Activated CD4-positive, alpha-beta T cell treated with anti-CD3 and anti-CD28 coated beads, Interleukin-2, amount 10 ng/mL, durations not matched to agents 24 days and 14 days (primary cell): ENCODE measurements around the gene PPM1E. TPM values are rescaled to one million over a fixed set of nuclear protein-coding genes. Genes with fewer than 3 reads are reported as not detected.

Experiments
- DNase-seq: peaks from one replicate; pipeline ENCODE4 v3.0.0; 2022
- H3K27ac Mint-ChIP-seq: one replicate; pipeline ENCODE4 v1.8.0; 2022; ENCODE audit warnings: mild to moderate bottlenecking, mixed read lengths
- H3K27me3 Mint-ChIP-seq: one replicate; pipeline ENCODE4 v1.8.0; 2022; ENCODE audit warnings: mixed read lengths
- H3K36me3 Mint-ChIP-seq: one replicate; pipeline ENCODE4 v1.8.0; 2022; ENCODE audit warnings: low read depth, mild to moderate bottlenecking, mixed read lengths
- H3K4me1 Mint-ChIP-seq: one replicate; pipeline ENCODE4 v1.8.0; 2021; ENCODE audit warnings: mixed read lengths
- H3K4me3 Mint-ChIP-seq: one replicate; pipeline ENCODE4 v1.8.0; 2022; ENCODE audit warnings: mild to moderate bottlenecking, moderate library complexity, mixed read lengths
- H3K9me3 Mint-ChIP-seq: one replicate; pipeline ENCODE4 v1.8.0; 2021; ENCODE audit warnings: mixed read lengths
- intact Hi-C: fragments of 100-400 bp; cut with micrococcal nuclease; formaldehyde crosslinking; loops from one replicate; pipeline ENCODE4 v1.15.1; 2023
- total RNA-seq: library from RNA; stranded (reverse); gene quantifications from 2 replicates; pipeline ENCODE4 v1.2.3, GENCODE V29; 2022

The PPM1E gene
- total RNA-seq, 1 donor from 2014 or later: 0.05 TPM

DNA sequence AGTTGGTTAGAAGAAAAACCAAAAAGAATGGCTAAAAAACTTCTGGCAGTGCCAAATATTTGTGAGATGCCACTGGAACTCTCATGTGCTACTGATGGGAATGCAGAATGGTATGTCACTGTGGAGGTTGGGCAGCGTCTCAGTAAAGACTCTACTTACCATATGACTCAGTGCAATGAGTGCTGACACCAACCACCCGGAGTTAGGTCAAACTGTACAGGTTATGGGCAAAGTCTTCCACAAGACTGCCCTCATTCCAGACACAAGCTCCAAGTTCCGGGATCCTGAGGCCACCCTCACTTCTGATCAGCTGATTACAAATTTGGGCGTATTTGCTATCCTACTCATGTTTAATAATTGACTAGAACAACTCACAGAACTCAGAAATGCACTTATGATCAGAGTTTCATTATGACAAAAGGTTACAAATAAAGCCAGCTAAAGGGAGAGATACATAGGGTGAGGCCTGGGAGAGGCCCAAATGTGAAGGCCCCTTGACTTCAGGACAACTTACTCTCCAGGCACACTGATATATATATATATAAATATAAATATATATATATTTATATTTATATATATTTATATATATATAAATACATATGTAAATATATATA is 236.2 kb downstream of the PPM1E start:
- Mint-ChIP-seq H3K4me1 (peaks cover 8% of the 10 kb centered on the region), H3K27me3 (no peaks in the 10 kb centered on the region), H3K9me3 (no peaks in the 10 kb centered on the region), H3K27ac (peak overlapping the region; percentile 46), H3K4me3 (no peak overlapping the region), H3K36me3 (peaks cover 18% of the 10 kb centered on the region)
- intact Hi-C loops: no loop called here
- no peak for DNase-seq

DNA sequence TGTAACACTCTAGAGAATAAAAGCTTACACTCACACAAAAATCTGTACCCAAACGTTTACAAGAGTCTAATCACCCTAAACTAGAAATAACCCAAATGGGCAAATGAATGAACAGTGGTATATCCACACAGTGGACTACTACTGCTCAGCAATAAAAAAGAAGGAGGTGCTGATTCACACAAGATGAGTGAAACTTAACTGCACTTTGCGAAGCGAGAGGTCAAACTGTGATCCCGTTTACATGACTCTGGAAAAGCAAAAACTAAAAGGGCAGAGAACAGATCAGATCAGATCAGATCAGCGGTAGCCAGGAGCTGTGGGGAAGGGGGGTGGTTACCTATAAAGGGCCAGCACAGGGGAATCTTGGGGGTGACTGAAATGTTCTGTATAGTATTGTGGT is 237.7 kb downstream of the PPM1E start:
- H3K4me3 Mint-ChIP-seq: no peak overlapping the region
- no peak overlapping the region for H3K27ac Mint-ChIP-seq
- no peaks in the 10 kb centered on the region for H3K9me3 Mint-ChIP-seq
- intact Hi-C loops: no loop called here
- no peak for DNase-seq
- H3K36me3 Mint-ChIP-seq: peaks cover 26% of the 10 kb centered on the region
- peaks cover 8% of the 10 kb centered on the region for H3K4me1 Mint-ChIP-seq
- H3K27me3 Mint-ChIP-seq: no peaks in the 10 kb centered on the region

DNA sequence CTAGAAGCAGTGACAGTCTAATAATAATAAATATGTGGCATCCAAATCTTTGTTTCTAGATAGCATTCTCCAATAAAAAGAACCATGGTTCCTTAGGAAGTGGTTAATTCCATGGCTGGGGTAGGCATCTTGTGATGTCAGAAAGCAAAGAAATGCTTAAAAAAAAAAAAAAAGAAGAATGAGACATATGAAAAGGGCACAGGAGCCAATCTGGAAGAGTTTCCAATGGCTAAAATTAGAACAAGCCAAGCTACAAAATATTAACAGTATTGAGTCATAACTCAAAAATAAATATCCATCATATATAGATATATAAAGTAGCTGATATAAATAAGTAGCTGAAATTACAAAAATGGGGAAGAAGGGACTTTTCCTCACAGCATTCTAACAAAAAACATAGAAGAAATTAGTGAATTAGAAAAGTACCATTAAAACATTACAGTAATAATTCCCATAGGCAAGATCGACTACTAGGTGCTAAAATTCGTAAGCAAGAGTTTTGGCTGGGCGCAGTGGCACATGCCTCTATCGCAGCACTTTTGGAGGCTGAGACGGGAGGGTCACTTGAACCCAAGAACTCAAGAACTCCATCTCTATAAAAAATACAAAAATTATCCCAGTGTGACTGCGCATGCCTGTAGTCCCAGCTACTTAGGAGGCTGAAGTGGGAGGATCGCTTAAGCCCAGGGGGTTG is 239.7 kb downstream of the PPM1E start:
- Mint-ChIP-seq H3K4me3 (no peak overlapping the region), H3K9me3 (no peaks in the 10 kb centered on the region), H3K4me1 (peaks cover 8% of the 10 kb centered on the region), H3K36me3 (peaks cover 35% of the 10 kb centered on the region), H3K27me3 (no peaks in the 10 kb centered on the region), H3K27ac (no peak overlapping the region)
- DNase-seq: no peak
- intact Hi-C loops: no loop called here

DNA sequence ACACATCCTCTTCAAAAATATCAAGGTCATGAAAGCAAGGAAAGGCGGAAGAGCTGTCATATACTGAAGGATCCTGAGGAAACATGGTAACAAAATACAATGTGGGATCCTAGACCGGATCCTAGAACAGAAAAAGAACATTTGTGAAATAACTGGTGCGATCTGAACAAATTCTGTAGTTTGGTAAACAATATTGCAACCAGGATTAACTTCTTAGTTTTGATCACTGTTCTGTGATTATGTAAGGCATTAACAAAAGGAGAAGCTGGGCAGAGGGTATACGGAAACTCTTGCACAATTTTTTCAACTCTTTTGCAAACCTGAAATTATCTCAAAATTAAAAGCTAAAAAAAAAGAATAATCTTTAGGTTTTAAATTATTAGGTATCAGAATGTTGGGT is 241.3 kb downstream of the PPM1E start:
- Mint-ChIP-seq H3K27ac (no peak overlapping the region), H3K4me3 (no peak overlapping the region), H3K27me3 (no peaks in the 10 kb centered on the region), H3K36me3 (peaks cover 34% of the 10 kb centered on the region), H3K9me3 (no peaks in the 10 kb centered on the region), H3K4me1 (peaks cover 14% of the 10 kb centered on the region)
- DNase-seq: no peak
- intact Hi-C loops: no loop called here

DNA sequence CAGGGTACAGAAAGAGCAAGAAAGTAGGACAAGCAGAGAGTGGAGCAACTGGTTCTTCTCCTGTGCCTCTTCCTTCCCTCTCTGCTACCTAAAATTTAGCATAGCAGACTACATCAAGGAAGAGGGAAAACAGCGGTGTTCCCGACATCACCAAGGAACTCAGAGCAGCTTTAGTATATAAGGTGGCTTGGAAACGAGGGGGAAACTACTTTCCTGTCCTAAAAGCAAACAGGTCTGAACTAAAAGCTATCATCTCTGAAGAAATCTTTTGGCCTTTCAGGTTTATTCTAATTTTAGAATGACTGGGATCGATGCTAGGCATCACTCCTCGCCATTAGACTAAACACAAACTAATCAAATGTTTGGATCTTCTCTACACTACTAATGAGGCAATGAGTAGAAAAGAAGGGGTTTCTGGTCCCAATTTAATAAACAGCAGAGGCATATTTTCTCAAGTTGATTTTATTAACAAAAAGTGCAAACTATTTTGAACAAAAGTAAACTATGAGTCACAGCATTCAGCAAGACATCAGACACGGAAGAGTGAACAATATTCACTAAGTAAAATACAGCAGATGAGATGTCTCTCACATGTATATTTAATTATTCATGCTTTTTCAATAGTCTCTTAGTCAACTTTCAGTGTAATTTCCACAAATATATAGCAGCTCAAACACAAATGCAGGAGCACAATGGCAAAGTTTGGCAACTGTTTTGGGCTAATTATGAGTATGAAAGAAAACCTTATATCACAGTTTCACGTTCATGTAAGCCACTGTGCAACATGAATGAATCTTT is 242.3 kb downstream of the PPM1E start:
- no peak for DNase-seq
- Mint-ChIP-seq H3K27ac (no peak overlapping the region), H3K27me3 (no peaks in the 10 kb centered on the region), H3K4me3 (no peak overlapping the region), H3K36me3 (peaks cover 32% of the 10 kb centered on the region), H3K9me3 (no peaks in the 10 kb centered on the region), H3K4me1 (peaks cover 12% of the 10 kb centered on the region)
- intact Hi-C loops: no loop called here

DNA sequence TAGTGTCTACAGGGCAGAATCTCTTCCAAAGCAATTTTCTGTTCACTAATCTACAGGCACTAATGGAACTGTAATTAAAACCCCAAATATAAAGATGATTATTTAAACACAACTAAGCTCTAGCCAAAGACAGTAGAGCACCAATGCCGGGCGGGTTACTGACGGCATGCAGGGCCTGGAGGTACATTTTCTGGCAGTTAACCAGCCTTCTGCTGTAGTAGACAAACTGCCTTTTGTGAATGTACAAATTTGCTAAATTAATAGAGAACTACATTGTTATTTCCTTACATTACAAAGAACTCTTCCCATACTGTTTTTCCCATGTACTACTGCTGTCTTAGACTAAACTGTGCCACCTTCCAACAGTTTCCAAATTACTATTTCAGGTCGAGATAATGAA is 243.2 kb downstream of the PPM1E start:
- no peak overlapping the region for H3K4me3 Mint-ChIP-seq
- no peaks in the 10 kb centered on the region for H3K9me3 Mint-ChIP-seq
- no peak for DNase-seq
- H3K27me3 Mint-ChIP-seq: no peaks in the 10 kb centered on the region
- intact Hi-C loops: no loop called here
- peaks cover 10% of the 10 kb centered on the region for H3K4me1 Mint-ChIP-seq
- peaks cover 27% of the 10 kb centered on the region for H3K36me3 Mint-ChIP-seq
- H3K27ac Mint-ChIP-seq: no peak overlapping the region

DNA sequence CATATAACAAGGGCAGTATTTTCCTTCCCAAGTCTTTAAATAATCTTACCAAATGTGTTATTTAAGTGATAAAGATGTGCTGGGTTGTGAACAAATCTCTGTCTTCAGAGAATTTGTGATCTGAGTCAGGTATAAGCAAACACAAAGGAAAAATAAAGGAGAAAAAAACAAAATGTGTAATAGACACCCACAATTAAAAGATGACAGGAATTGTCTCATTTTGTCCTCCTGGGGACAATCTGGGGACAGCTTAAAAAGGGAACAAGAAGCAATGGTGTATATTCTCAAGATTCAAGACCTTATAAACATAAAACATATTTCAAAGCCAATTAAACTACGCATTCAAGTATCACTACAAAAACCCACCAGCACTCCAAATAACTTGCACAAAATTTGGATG is 243.8 kb downstream of the PPM1E start:
- no peak overlapping the region for H3K4me3 Mint-ChIP-seq
- H3K27ac Mint-ChIP-seq: no peak overlapping the region
- intact Hi-C loops: no loop called here
- no peaks in the 10 kb centered on the region for H3K9me3 Mint-ChIP-seq
- peaks cover 12% of the 10 kb centered on the region for H3K4me1 Mint-ChIP-seq
- no peak for DNase-seq
- H3K36me3 Mint-ChIP-seq: peaks cover 27% of the 10 kb centered on the region
- no peaks in the 10 kb centered on the region for H3K27me3 Mint-ChIP-seq

DNA sequence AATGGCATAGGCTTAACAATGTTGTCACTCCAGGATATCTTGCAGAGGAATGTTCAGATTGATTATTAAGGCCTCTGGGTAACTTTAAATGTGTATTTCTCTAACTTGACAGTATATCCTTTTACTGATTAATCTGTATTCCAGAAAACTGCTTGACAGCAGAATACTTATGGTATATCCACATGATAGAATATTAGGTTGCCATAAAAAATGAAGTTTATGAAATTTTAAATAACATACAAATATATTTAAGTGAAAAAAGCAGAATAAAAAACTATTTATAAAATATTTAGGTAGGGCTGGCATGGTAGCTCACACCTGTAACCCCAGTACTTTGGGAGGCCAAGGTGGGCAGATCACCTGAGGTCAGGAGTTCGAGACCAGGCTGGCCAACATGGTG is 244.4 kb downstream of the PPM1E start:
- Mint-ChIP-seq H3K9me3 (no peaks in the 10 kb centered on the region), H3K4me3 (peak overlapping the region; percentile 17), H3K27ac (peak overlapping the region; percentile 11), H3K27me3 (no peaks in the 10 kb centered on the region), H3K4me1 (peaks cover 15% of the 10 kb centered on the region), H3K36me3 (peaks cover 27% of the 10 kb centered on the region)
- intact Hi-C loops: loop anchor here (5.0 to 10.0 kb wide), 2 partner anchors 125 to 243 kb away; partner anchors contain the start of gene PPM1E
- no peak for DNase-seq

DNA sequence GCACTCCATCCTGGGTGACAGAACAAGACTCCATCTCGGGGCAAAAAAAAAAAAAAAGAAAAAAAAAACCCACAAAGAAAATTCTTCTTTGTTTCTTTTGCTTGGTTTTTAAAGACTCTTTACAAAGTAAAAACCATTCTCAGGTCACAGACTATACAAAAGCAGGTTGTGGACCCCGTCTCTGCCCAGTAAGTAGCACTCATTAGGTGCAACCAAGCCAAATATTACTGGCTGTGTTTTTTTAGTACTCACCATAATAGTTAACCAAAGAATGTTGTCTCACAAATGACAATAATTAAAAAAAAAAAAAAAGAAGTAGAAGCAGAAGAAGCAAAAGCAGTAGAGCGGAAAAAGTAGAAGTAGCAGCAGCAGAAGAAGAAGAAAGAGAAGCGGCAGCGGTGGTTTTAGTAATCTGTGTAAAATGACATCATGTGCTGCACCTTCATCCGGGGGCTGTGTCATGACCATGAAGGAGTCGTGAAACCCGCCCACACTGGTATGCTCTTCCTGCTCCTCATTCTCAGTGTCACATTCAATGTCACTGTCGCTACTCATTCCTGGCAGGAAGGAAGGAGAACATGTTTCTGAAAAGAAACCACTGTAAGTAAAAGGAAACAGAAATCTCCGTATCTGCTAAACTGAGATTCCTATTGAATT is 245.6 kb downstream of the PPM1E start:
- H3K27ac Mint-ChIP-seq: peak overlapping the region; percentile 84
- peaks cover 27% of the 10 kb centered on the region for H3K36me3 Mint-ChIP-seq
- intact Hi-C loops: loop anchor here (1.0 to 10.0 kb wide), 5 partner anchors 126 to 482 kb away; partner anchors contain the start of gene PPM1E
- peak overlapping the region; percentile 76 for H3K4me3 Mint-ChIP-seq
- H3K9me3 Mint-ChIP-seq: no peaks in the 10 kb centered on the region
- no peaks in the 10 kb centered on the region for H3K27me3 Mint-ChIP-seq
- DNase-seq: peak; percentile 92
- peaks cover 15% of the 10 kb centered on the region for H3K4me1 Mint-ChIP-seq

DNA sequence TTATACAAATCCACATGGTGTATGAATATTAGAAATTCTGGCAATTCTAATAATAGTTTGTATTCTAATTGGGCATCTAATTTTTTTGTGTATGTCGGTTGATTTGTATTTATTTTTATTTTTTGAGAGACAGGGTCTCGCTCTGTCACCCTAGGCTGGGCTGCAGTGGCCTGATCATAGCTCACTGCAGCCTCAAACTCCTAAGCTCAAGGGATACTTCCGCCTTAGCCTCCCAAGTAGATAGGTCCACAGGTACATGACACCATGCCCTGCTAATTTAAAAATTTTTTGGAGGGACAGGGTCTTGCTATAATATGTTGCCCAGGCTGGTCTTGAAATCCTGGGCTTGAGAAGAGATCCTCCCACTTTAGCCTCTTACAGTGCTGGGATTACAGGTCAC is 246.5 kb downstream of the PPM1E start:
- no peak overlapping the region for H3K27ac Mint-ChIP-seq
- DNase-seq: no peak
- H3K36me3 Mint-ChIP-seq: peaks cover 26% of the 10 kb centered on the region
- no peaks in the 10 kb centered on the region for H3K27me3 Mint-ChIP-seq
- intact Hi-C loops: loop anchor here (5.0 to 10.0 kb wide), 2 partner anchors 127 to 245 kb away; partner anchors contain the start of gene PPM1E
- no peak overlapping the region for H3K4me3 Mint-ChIP-seq
- H3K9me3 Mint-ChIP-seq: no peaks in the 10 kb centered on the region
- peaks cover 15% of the 10 kb centered on the region for H3K4me1 Mint-ChIP-seq

DNA sequence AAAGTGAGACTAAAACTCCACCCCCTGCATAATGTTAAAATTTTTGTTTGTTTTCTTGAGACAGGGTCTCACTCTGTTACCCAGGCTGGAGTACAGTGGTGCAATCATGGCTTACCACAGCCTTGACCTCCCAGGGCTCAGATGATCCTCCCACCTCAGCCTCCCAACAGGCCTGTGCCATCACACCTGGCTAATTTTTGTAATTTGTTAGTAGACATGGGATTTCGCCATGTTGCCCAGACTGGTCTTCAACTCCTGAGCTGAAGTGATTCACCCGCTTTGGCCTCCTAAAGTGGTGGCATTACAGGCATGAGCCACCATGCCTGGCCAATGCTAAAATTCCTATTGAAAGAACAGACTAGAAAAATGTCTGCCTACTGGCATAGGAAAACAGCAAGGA is 247.2 kb downstream of the PPM1E start:
- no peaks in the 10 kb centered on the region for H3K9me3 Mint-ChIP-seq
- peaks cover 22% of the 10 kb centered on the region for H3K36me3 Mint-ChIP-seq
- no peaks in the 10 kb centered on the region for H3K27me3 Mint-ChIP-seq
- no peak overlapping the region for H3K4me3 Mint-ChIP-seq
- H3K27ac Mint-ChIP-seq: peak overlapping the region; percentile 25
- no peak for DNase-seq
- intact Hi-C loops: loop anchor here (5.0 to 10.0 kb wide), 2 partner anchors 128 to 246 kb away; partner anchors contain the start of gene PPM1E
- peaks cover 15% of the 10 kb centered on the region for H3K4me1 Mint-ChIP-seq

DNA sequence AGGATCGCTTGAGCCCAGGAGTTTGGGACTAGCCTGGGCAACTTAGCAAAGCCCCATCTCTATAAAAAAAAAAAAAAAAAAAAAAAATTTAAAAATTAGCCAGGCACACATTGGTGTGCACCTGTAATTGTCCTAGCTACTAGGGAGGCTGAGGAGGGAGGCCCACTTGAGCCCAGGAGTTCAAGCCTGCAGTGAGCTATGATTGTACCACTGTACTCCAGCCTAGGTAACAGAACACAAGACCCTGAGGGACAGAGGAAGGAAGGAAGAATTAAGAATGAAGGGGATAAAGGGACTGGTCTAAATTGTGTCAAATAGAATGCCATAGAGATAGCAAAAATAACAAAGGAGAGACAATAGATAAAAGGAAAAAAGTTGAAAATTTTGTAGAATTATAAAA is 248.2 kb downstream of the PPM1E start:
- no peak for DNase-seq
- H3K27me3 Mint-ChIP-seq: no peaks in the 10 kb centered on the region
- intact Hi-C loops: loop anchor here (1.0 to 10.0 kb wide), 3 partner anchors 129 to 486 kb away; partner anchors contain the start of gene PPM1E
- peaks cover 12% of the 10 kb centered on the region for H3K36me3 Mint-ChIP-seq
- H3K27ac Mint-ChIP-seq: no peak overlapping the region
- H3K9me3 Mint-ChIP-seq: no peaks in the 10 kb centered on the region
- H3K4me3 Mint-ChIP-seq: no peak overlapping the region
- H3K4me1 Mint-ChIP-seq: peaks cover 15% of the 10 kb centered on the region

DNA sequence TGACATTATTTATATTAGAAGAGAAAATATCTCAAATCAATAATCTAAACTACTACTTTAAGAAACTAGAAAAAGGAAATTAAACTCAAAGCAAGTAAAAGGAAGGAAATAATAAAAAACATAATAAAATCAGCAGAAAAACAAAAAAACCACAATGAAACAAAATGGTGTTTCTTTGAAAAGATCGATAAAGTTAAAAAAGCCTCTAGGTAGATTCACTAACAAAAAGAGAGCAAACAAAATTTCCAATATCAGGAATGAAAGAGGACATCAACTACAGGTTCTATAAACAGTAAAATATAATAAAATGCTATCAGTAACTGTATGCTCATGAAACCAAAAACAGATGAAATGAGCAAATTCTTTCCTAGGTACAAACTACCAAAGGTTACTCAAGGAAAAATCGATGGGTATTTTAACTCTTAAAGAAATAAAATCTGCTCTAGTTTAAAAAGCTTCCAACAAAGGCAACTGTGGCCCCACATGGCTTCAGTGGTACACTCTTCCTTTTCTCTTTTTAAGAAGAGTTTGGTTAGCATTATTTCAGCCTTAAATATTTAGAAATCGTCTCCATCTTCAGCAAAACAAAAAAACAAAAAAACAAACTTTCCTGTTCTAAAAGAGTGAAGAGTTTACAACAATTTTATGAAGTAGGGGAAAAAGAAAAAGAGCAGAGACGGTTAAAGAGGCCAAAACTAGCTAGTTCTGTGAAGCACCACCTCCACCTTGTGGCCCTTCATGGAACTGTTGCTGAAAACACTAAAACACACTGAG is 248.9 kb downstream of the PPM1E start:
- intact Hi-C loops: loop anchor here (1.0 to 10.0 kb wide), 5 partner anchors 130 to 486 kb away; partner anchors contain the start of gene PPM1E
- Mint-ChIP-seq H3K9me3 (no peaks in the 10 kb centered on the region), H3K36me3 (peaks cover 7% of the 10 kb centered on the region), H3K27ac (peak overlapping the region; percentile 30), H3K4me1 (peaks cover 15% of the 10 kb centered on the region), H3K27me3 (no peaks in the 10 kb centered on the region), H3K4me3 (peak overlapping the region; percentile 4)
- peak; percentile 90 for DNase-seq
